Naive thymus-derived CD8-positive, alpha-beta T cell (primary cell): ENCODE measurements around the gene MREG. TPM values are rescaled to one million over a fixed set of nuclear protein-coding genes. Genes with fewer than 3 reads are reported as not detected.

ENCODE experiments used
- ATAC-seq, 2 donors: fragments of 150-1000 bp; cut with Tn5 transposase in 1 of 2; sonication (Bioruptor Pico), chemical (Tn5 transposase) in 1 of 2; 1 replicate in 1 of 2; 2 replicates in 1 of 2; pipeline ENCODE4 v1.10.0; 2021; ENCODE audit warnings: mild to moderate bottlenecking in 2 of 2, moderate library complexity in 2 of 2
- POLR2A ChIA-PET: fragments of 350-600 bp; sonication (Branson Sonifier 250); formaldehyde crosslinking; loops from one replicate; lab custom pipeline; 2021; ENCODE audit warnings: antibody characterized with exemption; lab: Charles Lee
- DNase-seq, 10 donors: peaks; one replicate each; pipeline versions ENCODE4 v3.0.0 to v3.0.0-alpha.2; 2020 to 2022
- H3K27ac Mint-ChIP-seq, 10 donors: one replicate each; pipeline ENCODE4 v1.8.0; 2020 to 2022; ENCODE audit warnings: mild to moderate bottlenecking in 10 of 10, mixed read lengths in 10 of 10, moderate library complexity in 4 of 10, inconsistent platforms in 1 of 10
- H3K27me3 Mint-ChIP-seq, 5 donors: one replicate each; pipeline ENCODE4 v1.8.0; 2021 to 2022; ENCODE audit warnings: mixed read lengths in 5 of 5
- H3K36me3 Mint-ChIP-seq, 3 donors: one replicate each; pipeline ENCODE4 v1.8.0; 2020 to 2022; ENCODE audit warnings: mixed read lengths in 3 of 3, mild to moderate bottlenecking in 2 of 3, inconsistent platforms in 1 of 3
- H3K4me1 Mint-ChIP-seq, 4 donors: one replicate each; pipeline ENCODE4 v1.8.0; 2021 to 2022; ENCODE audit warnings: mixed read lengths in 4 of 4
- H3K4me3 Mint-ChIP-seq, 10 donors: one replicate each; pipeline ENCODE4 v1.8.0; 2020 to 2022; ENCODE audit warnings: mild to moderate bottlenecking in 10 of 10, mixed read lengths in 10 of 10, moderate library complexity in 6 of 10, inconsistent platforms in 1 of 10
- H3K9me3 Mint-ChIP-seq, 9 donors: one replicate each; pipeline ENCODE4 v1.8.0; 2020 to 2022; ENCODE audit warnings: mixed read lengths in 9 of 9, mild to moderate bottlenecking in 3 of 9, inconsistent platforms in 1 of 9, moderate library complexity in 1 of 9
- polyA plus RNA-seq, 3 donors: library from polyadenylated mRNA; unstranded; fragments of 300-500 nt; fragmentation: Illumina TruSeq; gene quantifications; one replicate each; pipeline ENCODE4 v1.2.3, GENCODE V29; 2021
- total RNA-seq, 8 experiments: library from RNA in 2 of 8; stranded (reverse) in 2 of 8; gene quantifications; one replicate each; pipeline ENCODE4 v1.2.3 and lab custom pipeline; 2021 to 2026

Gene MREG
- total and polyA plus RNA-seq, 5 experiments from 2014 or later = 0.97 to 8.5 (median 3.3) TPM

DNA sequence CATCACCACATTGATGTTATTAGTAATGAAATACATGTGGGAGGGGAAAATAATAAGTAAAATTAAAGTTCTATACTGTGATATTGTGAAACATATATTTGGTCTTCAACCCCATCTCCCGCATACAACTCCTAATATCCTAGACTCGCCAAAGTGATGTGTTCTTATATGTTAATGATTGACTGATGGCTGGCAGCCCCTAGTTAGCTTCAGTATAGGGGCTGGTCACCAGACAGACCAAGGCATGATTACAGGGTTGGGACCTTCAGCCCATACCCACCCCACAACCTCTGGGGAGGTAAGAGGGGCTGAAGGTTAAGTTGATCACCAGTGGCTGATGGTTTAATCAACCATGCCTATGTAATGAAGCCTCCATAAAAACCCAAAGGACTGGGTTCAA is 28.1 kb upstream of the MREG start:
- no peak overlapping the region for H3K4me3 Mint-ChIP-seq
- H3K4me1 Mint-ChIP-seq = peaks cover 0 to 2% (median 0%) of the 10 kb centered on the region in 4 donors
- H3K36me3 Mint-ChIP-seq = peaks cover 0 to 62% (median 18%) of the 10 kb centered on the region in 3 donors
- ATAC-seq (no peak), DNase-seq (no peak)
- H3K27me3 Mint-ChIP-seq = no peaks in the 10 kb centered on the region
- H3K9me3 Mint-ChIP-seq = no peaks in the 10 kb centered on the region
- POLR2A ChIA-PET = no interaction called here
- peak overlapping the region in 1 of 10 donors; percentile 14 for H3K27ac Mint-ChIP-seq

DNA sequence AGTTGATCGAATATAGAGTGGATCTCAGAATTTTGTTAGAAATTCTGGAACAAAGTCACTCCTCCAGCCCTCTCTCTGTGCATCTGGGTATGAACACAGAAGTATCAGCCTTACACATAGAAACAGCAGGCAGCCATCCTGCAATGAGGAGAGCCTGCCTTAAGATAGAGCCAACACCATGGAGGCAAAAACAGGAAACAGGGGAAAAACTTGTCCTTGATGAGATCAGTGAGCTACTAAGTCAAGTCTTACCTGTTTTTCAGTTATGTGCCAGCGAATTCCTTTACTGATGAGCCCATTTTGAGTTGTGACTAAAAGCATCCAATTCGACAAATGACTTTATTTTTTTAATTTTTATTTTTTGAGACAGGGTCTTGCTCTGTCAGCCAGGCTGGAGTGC is 26.6 kb upstream of the MREG start:
- POLR2A ChIA-PET = no interaction called here
- Mint-ChIP-seq H3K4me1 (peaks cover 0 to 2% (median under 1%) of the 10 kb centered on the region in 4 donors), H3K27ac (peak overlapping the region in 3 of 10 donors; percentile 10 to 72 (median 47)), H3K4me3 (no peak overlapping the region), H3K9me3 (no peaks in the 10 kb centered on the region), H3K27me3 (no peaks in the 10 kb centered on the region), H3K36me3 (peaks cover 0 to 62% (median 18%) of the 10 kb centered on the region in 3 donors)
- DNase-seq (no peak), ATAC-seq (no peak)

DNA sequence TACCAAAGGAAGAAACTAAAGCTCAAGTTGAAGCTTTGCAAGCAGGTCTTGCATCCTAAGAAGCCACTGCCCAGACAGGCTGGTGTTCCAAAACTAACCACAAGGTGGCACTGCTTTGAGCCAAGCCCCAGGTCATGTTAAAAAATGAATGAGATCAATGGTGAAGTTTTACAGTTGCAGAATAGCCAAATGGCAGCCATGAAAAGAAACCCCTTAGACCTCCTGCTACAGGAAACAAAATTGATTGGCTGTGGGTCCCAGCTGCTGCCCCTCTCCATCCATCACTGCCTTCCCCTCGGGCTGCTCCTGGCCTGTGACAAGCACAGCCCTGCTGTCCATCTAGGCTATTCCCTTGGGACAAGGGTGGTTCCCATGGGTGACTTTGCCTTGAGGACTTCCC is 20.7 kb upstream of the MREG start:
- peak overlapping the region in 3 of 10 donors; percentile 14 to 33 (median 14) for H3K27ac Mint-ChIP-seq
- POLR2A ChIA-PET = interaction anchor here (1.5 kb wide), 1 partner anchor 47 kb away, joined by 3 read pairs; the partner anchor contains the start of genes PECR and TMEM169

DNA sequence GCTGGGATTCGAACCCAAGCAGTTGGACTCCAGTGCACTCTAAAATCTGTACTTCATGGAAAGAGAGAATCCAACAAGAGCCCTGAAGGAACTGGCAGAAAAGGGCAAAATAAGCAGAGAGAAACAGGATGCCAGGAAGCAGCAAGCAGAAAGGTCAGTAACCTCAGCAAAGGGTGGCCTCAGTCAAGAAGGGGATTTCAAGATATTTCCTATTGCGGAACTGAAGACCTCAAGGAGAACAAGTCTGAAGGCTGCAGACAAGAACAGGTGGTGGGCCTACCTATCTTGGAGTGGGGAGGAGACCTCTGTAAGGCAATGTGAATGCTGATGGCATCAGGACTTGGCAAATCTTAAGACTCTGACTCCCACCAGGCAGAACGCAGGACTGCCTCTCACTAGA is 20.1 kb upstream of the MREG start:
- no peak for ATAC-seq
- H3K27me3 Mint-ChIP-seq = no peaks in the 10 kb centered on the region
- peaks cover 14 to 28% (median 21%) of the 10 kb centered on the region in 4 donors for H3K4me1 Mint-ChIP-seq
- H3K9me3 Mint-ChIP-seq = no peaks in the 10 kb centered on the region
- no peak overlapping the region for H3K4me3 Mint-ChIP-seq
- H3K27ac Mint-ChIP-seq = peak overlapping the region in 1 of 10 donors; percentile 29
- POLR2A ChIA-PET = interaction anchor here (1.5 kb wide), 1 partner anchor 48 kb away, joined by 3 read pairs; the partner anchor contains the start of genes PECR and TMEM169
- H3K36me3 Mint-ChIP-seq = peaks cover 0 to 39% (median 20%) of the 10 kb centered on the region in 3 donors
- no peak for DNase-seq

More for the DNA sequence above, 20.7 kb upstream of the MREG start:
- no peaks in the 10 kb centered on the region for H3K27me3 Mint-ChIP-seq
- H3K4me1 Mint-ChIP-seq = peaks cover 14 to 28% (median 21%) of the 10 kb centered on the region in 4 donors
- ATAC-seq (peak; percentile 79 to 83), DNase-seq (peak; percentile 49 to 87 (median 70))
- H3K36me3 Mint-ChIP-seq = peaks cover 0 to 42% (median 18%) of the 10 kb centered on the region in 3 donors
- no peak overlapping the region for H3K4me3 Mint-ChIP-seq
- H3K9me3 Mint-ChIP-seq = no peaks in the 10 kb centered on the region

DNA sequence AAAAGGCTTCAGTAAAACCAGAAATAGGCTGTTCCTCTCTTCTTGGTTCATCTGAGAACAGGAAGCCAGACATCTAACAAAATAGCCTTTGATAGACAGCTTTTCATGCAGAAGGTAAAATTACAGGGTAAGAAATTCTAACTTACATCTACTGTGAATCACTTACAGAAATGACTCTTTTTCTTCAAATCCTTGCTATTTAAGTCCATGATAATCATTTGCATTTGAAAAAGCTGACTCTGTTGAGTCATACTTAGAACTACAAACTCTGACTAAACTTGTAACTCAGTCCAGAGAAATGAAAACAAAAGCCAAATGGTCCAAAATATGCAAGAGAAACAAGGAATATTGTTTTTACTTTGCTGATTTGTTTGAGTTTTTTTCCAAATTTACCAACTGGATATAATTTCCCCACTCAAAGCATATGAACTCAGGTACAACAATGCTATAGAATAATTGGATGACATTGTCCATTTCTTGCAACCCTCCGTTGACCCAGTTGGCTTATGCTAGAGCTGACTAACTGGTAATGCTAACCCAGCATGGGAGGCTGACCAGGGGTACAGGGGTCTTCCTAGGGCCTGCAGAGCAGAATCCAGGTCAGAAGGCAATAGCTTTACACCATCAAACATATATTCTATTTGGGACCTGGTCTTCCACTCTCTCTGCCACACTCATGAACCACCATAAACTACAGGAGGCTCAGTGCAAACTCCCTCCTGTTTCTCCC is 18.8 kb upstream of the MREG start:
- peak overlapping the region in 5 of 10 donors; percentile 1 to 52 (median 17) for H3K4me3 Mint-ChIP-seq
- H3K27ac Mint-ChIP-seq = peak overlapping the region in 5 of 10 donors; percentile 10 to 68 (median 54)
- H3K9me3 Mint-ChIP-seq = no peaks in the 10 kb centered on the region
- POLR2A ChIA-PET = no interaction called here
- peaks cover 14 to 28% (median 21%) of the 10 kb centered on the region in 4 donors for H3K4me1 Mint-ChIP-seq
- H3K27me3 Mint-ChIP-seq = no peaks in the 10 kb centered on the region
- ATAC-seq = no peak
- peaks cover 0 to 35% (median 14%) of the 10 kb centered on the region in 3 donors for H3K36me3 Mint-ChIP-seq
- DNase-seq = peak in 1 of 10 donors; percentile 7

DNA sequence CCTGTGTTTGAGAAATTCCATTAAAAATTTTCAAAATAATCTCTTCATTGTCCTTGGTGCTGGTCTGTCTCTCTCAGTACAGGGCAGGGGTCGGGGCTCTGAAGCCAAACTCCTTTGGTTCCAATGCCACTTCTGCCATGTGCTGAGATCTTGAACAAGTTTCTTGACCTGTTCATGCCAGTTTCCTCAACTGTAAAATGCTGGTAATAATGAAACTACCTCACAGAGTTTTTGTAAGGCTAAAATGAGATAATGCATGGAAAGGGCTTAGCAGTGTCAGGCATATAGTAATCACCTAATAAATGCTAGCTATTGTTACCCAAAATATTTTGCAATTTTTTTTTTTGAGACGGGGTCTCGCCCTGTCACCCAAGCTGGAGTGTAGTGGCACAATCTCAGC is 16.9 kb upstream of the MREG start:
- H3K27me3 Mint-ChIP-seq = no peaks in the 10 kb centered on the region
- peaks cover 14 to 28% (median 21%) of the 10 kb centered on the region in 4 donors for H3K4me1 Mint-ChIP-seq
- H3K36me3 Mint-ChIP-seq = peaks cover 0 to 25% (median 14%) of the 10 kb centered on the region in 3 donors
- no peak for ATAC-seq
- peak overlapping the region in 1 of 10 donors; percentile 25 for H3K27ac Mint-ChIP-seq
- no peak for DNase-seq
- H3K4me3 Mint-ChIP-seq = no peak overlapping the region
- no peaks in the 10 kb centered on the region for H3K9me3 Mint-ChIP-seq
- POLR2A ChIA-PET = interaction anchor here (0.6 kb wide), 1 partner anchor 80 kb away, joined by 3 read pairs; no protein-coding TSS in a partner anchor

DNA sequence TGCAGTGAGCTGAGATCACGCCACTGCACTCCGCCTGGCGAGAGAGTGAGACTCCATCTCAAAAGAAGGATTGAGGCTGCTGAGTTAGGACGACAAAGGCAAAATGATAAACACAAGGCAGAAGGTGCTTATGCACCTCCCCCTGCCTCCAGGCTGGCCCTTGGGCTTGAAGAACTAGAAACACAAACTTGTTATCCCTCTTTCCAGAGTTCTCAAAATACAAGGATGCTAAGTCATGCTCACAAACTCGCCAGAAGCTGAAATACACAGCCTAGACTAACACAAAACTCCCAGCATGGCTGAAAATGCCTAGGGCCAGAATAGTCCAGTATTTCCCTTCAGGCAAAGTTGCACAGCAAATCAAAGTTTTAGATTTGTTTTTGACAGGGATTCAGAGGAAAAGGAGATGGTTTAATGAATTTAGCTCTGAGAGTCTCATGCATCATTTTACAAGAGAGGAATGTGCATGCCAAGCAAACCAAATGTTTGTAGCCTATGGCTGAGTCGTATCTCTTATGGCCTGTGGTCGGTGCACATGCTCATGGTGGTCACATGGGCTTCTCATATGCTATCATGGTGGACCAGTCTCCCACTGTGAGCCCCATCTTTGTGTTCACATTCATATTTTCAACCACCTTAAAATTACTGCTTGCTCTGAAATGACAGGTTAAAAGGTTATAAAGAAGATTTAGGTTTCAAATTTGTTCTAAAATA is 16.2 kb upstream of the MREG start:
- no peaks in the 10 kb centered on the region for H3K9me3 Mint-ChIP-seq
- no peak overlapping the region for H3K27ac Mint-ChIP-seq
- H3K36me3 Mint-ChIP-seq = peaks cover 0 to 24% (median 14%) of the 10 kb centered on the region in 3 donors
- no peaks in the 10 kb centered on the region for H3K27me3 Mint-ChIP-seq
- no peak for DNase-seq
- H3K4me1 Mint-ChIP-seq = peaks cover 14 to 28% (median 21%) of the 10 kb centered on the region in 4 donors
- no peak for ATAC-seq
- POLR2A ChIA-PET = interaction anchor here (0.6 kb wide), 1 partner anchor 55 kb away, joined by 4 read pairs; no protein-coding TSS in a partner anchor
- H3K4me3 Mint-ChIP-seq = no peak overlapping the region

DNA sequence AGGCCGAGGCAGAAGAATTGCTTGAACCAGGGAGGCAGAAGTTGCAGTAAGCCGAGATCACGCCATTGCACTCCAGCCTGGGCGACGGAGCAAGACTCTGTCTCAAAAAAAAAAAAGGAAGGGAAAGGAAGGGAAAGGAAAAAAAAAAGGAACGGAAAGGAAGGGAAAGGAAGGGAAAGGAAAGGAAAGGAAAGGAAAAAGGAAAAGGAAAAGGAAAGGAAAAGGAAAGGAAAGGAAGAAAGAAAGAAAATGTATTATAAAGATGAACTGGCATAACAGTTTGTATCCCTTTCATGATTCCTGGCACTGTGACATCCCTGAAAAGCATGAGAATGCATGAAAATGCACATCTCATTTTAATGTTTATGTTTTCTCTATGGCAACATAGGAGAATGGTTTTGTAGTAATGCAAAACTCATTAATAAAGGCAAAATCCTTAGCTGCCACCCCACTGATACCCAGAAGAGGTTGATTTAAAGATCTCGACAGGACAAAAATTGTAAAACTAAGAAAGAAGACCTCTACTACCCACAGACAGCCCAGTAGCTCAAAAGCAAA is 11.5 kb upstream of the MREG start:
- POLR2A ChIA-PET = no interaction called here
- Mint-ChIP-seq H3K36me3 (peaks cover 0 to 16% (median 9%) of the 10 kb centered on the region in 3 donors), H3K4me1 (peaks cover 0 to 5% (median 0%) of the 10 kb centered on the region in 4 donors), H3K9me3 (no peaks in the 10 kb centered on the region), H3K27ac (peak overlapping the region in 2 of 10 donors; percentile 22 to 72), H3K4me3 (no peak overlapping the region), H3K27me3 (no peaks in the 10 kb centered on the region)
- ATAC-seq (no peak), DNase-seq (no peak)

DNA sequence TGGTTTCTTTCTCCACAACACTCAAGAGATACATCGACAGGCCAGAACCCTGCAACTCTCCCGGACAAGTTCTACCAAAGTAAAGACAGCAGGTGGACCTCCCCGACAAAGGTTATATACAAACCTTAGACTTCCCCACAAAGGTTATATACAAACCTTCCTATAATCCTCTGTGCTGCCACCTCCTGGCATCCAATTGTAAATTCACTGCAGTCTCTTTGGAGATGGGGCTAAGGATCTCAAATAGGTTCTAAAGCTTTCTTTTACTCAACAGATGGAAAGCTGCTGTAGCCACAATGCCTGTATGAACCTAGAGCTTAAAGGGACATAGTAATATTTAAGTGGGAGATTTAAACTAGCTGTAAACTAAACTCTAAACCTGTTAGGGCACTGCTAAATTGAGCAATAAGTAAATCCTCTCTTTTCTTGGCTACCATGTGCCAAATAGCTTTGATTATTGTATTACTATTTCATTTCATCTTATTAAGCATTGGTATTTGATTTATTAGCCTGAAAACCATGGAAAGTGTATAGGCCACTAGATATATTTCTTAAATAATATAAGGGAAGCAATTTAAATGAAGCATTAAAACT is 9.8 kb upstream of the MREG start:
- Mint-ChIP-seq H3K4me1 (peaks cover 0 to 5% (median 2%) of the 10 kb centered on the region in 4 donors), H3K36me3 (peaks cover 0 to 7% (median 6%) of the 10 kb centered on the region in 3 donors), H3K27ac (no peak overlapping the region), H3K4me3 (no peak overlapping the region), H3K9me3 (no peaks in the 10 kb centered on the region), H3K27me3 (no peaks in the 10 kb centered on the region)
- peak; percentile 65 to 70 for ATAC-seq
- POLR2A ChIA-PET = no interaction called here
- DNase-seq = peak in 7 of 10 donors; percentile 7 to 32 (median 27)

DNA sequence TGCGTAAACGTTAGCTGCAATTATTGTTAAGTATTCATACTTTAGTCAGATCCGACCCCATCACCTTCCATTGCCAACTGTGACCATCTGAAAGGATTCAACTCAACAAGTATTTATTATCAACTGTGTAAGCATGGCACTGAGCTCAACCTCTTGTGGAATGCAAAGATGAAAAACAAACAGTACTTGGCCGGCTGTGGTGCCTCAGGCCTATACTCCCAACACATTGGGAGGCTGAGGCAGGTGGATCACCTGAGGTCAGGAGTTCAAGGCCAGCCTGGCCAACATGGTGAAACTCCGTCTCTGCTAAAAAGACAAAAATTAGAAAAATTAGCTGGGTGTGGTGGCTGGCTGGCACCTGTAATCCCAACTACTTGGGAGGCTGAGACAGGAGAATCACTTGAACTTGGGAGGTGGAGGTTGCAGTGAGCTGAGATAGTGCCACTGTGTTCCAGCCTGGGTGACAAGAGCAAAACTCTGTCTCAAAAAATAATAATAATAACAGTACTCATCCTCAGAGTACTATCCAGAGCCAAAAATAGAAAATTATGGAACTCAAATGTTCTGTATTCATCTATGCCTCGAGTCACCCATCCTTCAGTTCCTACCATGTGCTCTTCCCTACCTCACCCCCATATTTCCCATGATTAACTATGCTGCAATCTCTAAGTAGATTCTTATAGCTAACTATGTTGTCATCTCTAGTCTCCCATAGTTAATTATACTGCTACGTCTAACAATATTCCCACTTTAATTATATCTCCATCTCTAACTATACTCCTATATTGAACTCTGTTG is 8.6 kb upstream of the MREG start:
- Mint-ChIP-seq H3K27me3 (no peaks in the 10 kb centered on the region), H3K36me3 (peaks cover 0 to 7% (median 4%) of the 10 kb centered on the region in 3 donors), H3K4me1 (peaks cover 0 to 11% (median 9%) of the 10 kb centered on the region in 4 donors), H3K4me3 (no peak overlapping the region), H3K27ac (no peak overlapping the region), H3K9me3 (no peaks in the 10 kb centered on the region)
- POLR2A ChIA-PET = no interaction called here
- ATAC-seq = no peak
- DNase-seq = no peak

DNA sequence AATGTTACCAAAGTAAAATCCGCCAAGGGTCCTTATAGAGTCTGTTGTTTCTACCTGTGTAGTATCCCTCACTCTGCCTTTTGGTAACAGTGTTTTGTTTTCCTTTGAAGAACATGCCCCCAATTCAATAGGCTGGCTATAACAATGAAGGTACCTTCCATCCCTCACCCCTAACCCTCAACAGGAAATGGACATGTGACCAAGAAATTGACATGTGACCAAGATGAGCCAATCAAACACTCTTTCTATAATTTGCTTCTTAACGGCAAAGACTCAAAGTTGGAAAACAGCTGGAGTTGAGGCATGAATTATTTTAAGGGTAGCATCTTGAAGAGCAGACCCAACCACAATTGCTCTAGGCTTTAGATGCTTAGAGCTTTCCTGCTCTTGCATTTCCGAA is 5.4 kb upstream of the MREG start:
- no peaks in the 10 kb centered on the region for H3K27me3 Mint-ChIP-seq
- H3K9me3 Mint-ChIP-seq = no peaks in the 10 kb centered on the region
- H3K4me1 Mint-ChIP-seq = peaks cover 14 to 37% (median 36%) of the 10 kb centered on the region in 4 donors
- no peak for ATAC-seq
- peaks cover 0 to 7% (median 4%) of the 10 kb centered on the region in 3 donors for H3K36me3 Mint-ChIP-seq
- H3K4me3 Mint-ChIP-seq = no peak overlapping the region
- H3K27ac Mint-ChIP-seq = no peak overlapping the region
- POLR2A ChIA-PET = no interaction called here
- no peak for DNase-seq
